Measurements from ENCODE around the gene CNTNAP5. TPM values are rescaled to one million over a fixed set of nuclear protein-coding genes. Genes with fewer than 3 reads are reported as not detected.
A peak's percentile ranks its signal among the peaks of the same experiment; 100 is the strongest.

The CNTNAP5 gene
- total and polyA plus RNA-seq, 8 donors: 0.03 to 0.29 (median 0.10) TPM; not detected in 4

DNA sequence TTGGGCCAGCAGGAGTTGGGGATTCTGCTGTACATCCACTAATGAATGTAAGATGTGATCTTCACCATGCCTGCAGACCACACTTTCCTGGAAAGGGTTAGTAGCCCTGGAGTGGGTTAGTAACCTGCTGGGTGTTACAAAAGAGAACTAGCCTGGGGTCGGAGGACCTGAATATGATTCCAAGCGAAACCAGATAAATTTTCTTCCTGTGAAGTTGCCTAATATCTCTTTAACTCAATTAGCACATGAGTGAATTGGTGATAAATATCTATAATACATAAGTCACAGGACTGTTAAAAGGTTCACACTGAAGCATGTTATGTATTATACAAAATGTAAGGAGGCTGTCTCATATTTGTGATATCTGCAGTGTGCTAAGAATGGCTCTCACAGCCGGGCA lies 291.0 kb downstream of the CNTNAP5 start:
- Histone ChIP-seq H3K27me3 (no peaks in the 10 kb centered on the region), H3K9me3 (peaks cover 0 to 5% of the 10 kb centered on the region in 2 donors), H3K27ac (no peak overlapping the region), H3K4me3 (no peak overlapping the region), H3K4me1 (no peaks in the 10 kb centered on the region), H3K36me3 (no peaks in the 10 kb centered on the region)
- ATAC-seq: no peak
- intact Hi-C loops (cut with DNase I): no loop called here
- no peak for TF ChIP-seq CTCF (IDR thresholded peaks at IDR 0.05)
- no peak for DNase-seq

DNA sequence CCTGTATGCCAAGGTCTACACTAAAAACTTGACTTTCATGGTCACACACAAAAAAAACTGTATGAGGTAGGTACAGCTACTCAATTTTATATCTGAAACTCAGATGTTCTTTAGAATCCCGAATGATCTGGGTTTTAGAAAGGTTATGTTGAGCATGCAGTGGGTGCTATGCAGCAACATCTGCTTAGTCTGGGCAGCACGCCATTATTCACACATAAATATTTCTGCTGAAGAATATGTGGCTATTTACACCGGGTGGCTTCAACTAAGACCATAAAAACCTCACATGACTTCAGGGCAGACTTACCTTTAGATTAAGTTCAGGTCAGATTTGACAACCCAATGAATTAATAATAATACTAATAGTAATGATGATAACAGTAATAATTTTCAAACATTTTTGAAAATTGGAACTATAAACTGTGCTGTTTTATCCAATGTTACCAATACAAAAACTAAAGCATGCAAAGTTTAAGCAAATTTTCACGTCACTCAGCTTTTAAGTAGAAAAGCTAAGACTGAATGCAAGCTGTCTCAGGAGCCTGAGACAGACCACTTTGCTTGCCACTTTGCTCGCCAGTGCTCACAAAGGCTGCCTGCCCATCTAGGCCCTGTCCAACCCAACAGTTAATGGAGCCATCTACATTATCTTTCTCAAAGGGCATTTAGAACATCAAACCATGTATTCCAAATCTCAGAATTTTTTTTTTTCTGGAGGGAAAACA lies 292.0 kb downstream of the CNTNAP5 start:
- intact Hi-C loops (cut with DNase I): no loop called here
- H3K9me3 ChIP-seq: peaks cover 0 to 2% of the 10 kb centered on the region in 2 donors
- H3K27me3 ChIP-seq: no peaks in the 10 kb centered on the region
- no peak for TF ChIP-seq CTCF (IDR thresholded peaks at IDR 0.05)
- ATAC-seq: no peak
- no peak overlapping the region for H3K27ac ChIP-seq
- no peaks in the 10 kb centered on the region for H3K36me3 ChIP-seq
- DNase-seq: peak in 2 of 4 donors; percentile 6 to 20
- no peaks in the 10 kb centered on the region for H3K4me1 ChIP-seq
- no peak overlapping the region for H3K4me3 ChIP-seq

DNA sequence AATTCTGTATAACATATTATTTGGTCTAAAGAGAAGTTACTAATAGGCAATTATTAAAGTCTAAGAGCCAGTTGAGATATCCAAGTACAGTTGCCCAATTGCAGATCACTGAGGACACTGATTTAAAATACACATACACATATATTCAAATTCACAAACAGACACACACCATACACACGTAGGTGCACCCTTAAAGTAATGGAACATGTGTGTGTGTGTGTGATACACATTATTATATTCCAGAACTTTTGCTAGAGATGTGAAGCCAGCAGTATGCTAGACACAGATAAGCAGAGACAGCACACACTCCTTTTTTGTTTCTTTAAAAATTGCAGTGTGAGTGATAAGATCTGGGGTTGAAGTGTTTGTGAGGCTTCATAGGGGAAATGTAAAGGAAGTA lies 292.5 kb downstream of the CNTNAP5 start:
- no peaks in the 10 kb centered on the region for H3K27me3 ChIP-seq
- no peaks in the 10 kb centered on the region for H3K36me3 ChIP-seq
- ATAC-seq (no peak), DNase-seq (no peak)
- intact Hi-C loops (cut with DNase I): no loop called here
- no peaks in the 10 kb centered on the region for H3K9me3 ChIP-seq
- TF ChIP-seq CTCF (IDR thresholded peaks at IDR 0.05): no peak
- H3K4me1 ChIP-seq: no peaks in the 10 kb centered on the region
- H3K27ac ChIP-seq: no peak overlapping the region
- H3K4me3 ChIP-seq: no peak overlapping the region

- intact Hi-C loops (cut with DNase I): no loop called here
- no peaks in the 10 kb centered on the region for H3K36me3 ChIP-seq
- no peak for ATAC-seq
- H3K9me3 ChIP-seq: no peaks in the 10 kb centered on the region
- no peaks in the 10 kb centered on the region for H3K27me3 ChIP-seq
- no peak overlapping the region for H3K27ac ChIP-seq
- TF ChIP-seq CTCF (IDR thresholded peaks at IDR 0.05): no peak
- no peaks in the 10 kb centered on the region for H3K4me1 ChIP-seq
- H3K4me3 ChIP-seq: no peak overlapping the region
- DNase-seq: no peak
Observed at GRCh38 chr2:124318913-124319312, 293.8 kb downstream of the CNTNAP5 start.

GRCh38 chr2:124319577-124319976 lies 294.5 kb downstream of the CNTNAP5 start:
- Histone ChIP-seq H3K4me1 (no peaks in the 10 kb centered on the region), H3K27me3 (no peaks in the 10 kb centered on the region), H3K36me3 (no peaks in the 10 kb centered on the region), H3K9me3 (no peaks in the 10 kb centered on the region), H3K4me3 (no peak overlapping the region), H3K27ac (no peak overlapping the region)
- ATAC-seq (no peak), DNase-seq (no peak)
- intact Hi-C loops (cut with DNase I): no loop called here
- TF ChIP-seq CTCF (IDR thresholded peaks at IDR 0.05): no peak

Data from left lung (tissue), 10 donors.